Spleen (tissue), 7 donors: Measurements from ENCODE around the gene PACSIN1.

Source experiments
- CTCF ChIP-seq, 11 experiments: fragments of 200-600 bp in 7 of 11; fragments of 450-650 bp in 4 of 11; sonication (generic) in 4 of 11; IDR thresholded peaks in 8 of 11; conservative IDR thresholded peaks in 3 of 11; 1 replicate in 7 of 11; 2 replicates in 4 of 11; pipeline versions ENCODE4 v1.4.0 to v1.8.0; 2016 to 2021; ENCODE audit warnings: antibody characterized with exemption in 11 of 11, inconsistent platforms in 4 of 11, mild to moderate bottlenecking in 1 of 11
- POLR2A ChIP-seq, 3 donors: fragments of 450-650 bp; IDR thresholded peaks; one replicate each; pipeline ENCODE4 v1.5.1; 2017; ENCODE audit warnings: antibody characterized with exemption in 3 of 3, mild to moderate bottlenecking in 1 of 3
- donor health status: DM: no; HTN: no; CAD: no; lungs with moderate emphysema.
- donor health status: DM: no; HTN: no; CAD: no.
- donor health status: DM: no; HTN: no; CAD: no.

- no peak for TF ChIP-seq POLR2A (IDR thresholded peaks at IDR 0.05)
- no peak for TF ChIP-seq CTCF (IDR thresholded peaks at IDR 0.05 in 8 of 11, conservative IDR thresholded peaks at IDR 0.05 in 3 of 11)
These were observed 30.0 kb upstream of the PACSIN1 start for GRCh38 chr6:34435916-34436315.
